Activated T-helper 17 cell treated with anti-CD3 and anti-CD28 coated beads, Interleukin-2, amount 50 U/mL, for 72 hours (primary cell): ENCODE measurements around the gene IZUMO1. TPM values are rescaled to one million over a fixed set of nuclear protein-coding genes. Genes with fewer than 3 reads are reported as not detected.
"Not testable (repeated sequence)": the region's sequence is repeated elsewhere in the genome, so short reads cannot be mapped to it uniquely, and the experiment has no call there.

Experiments used
- ATAC-seq: fragments of 150-1000 bp; cut with Tn5 transposase; replicated peaks from 2 replicates; pipeline ENCODE4 v1.10.0; 2021; ENCODE audit warnings: mild to moderate bottlenecking, moderate library complexity
- H3K27ac Mint-ChIP-seq: one replicate; pipeline ENCODE4 v1.8.0; 2022; ENCODE audit warnings: mixed read lengths
- H3K27me3 Mint-ChIP-seq: one replicate; pipeline ENCODE4 v1.8.0; 2022; ENCODE audit warnings: mixed read lengths
- H3K36me3 Mint-ChIP-seq: one replicate; pipeline ENCODE4 v1.8.0; 2022; ENCODE audit warnings: low read depth, mild to moderate bottlenecking, mixed read lengths
- H3K4me1 Mint-ChIP-seq: one replicate; pipeline ENCODE4 v1.8.0; 2022; ENCODE audit warnings: mixed read lengths
- H3K4me3 Mint-ChIP-seq: one replicate; pipeline ENCODE4 v1.8.0; 2022; ENCODE audit warnings: mild to moderate bottlenecking, mixed read lengths
- H3K9me3 Mint-ChIP-seq: one replicate; pipeline ENCODE4 v1.8.0; 2022; ENCODE audit warnings: mixed read lengths
- total RNA-seq, 2 donors: library from RNA; stranded (reverse); gene quantifications; one replicate each; pipeline ENCODE4 v1.2.3, GENCODE V29; 2022

Gene IZUMO1
- total RNA-seq = not detected

DNA sequence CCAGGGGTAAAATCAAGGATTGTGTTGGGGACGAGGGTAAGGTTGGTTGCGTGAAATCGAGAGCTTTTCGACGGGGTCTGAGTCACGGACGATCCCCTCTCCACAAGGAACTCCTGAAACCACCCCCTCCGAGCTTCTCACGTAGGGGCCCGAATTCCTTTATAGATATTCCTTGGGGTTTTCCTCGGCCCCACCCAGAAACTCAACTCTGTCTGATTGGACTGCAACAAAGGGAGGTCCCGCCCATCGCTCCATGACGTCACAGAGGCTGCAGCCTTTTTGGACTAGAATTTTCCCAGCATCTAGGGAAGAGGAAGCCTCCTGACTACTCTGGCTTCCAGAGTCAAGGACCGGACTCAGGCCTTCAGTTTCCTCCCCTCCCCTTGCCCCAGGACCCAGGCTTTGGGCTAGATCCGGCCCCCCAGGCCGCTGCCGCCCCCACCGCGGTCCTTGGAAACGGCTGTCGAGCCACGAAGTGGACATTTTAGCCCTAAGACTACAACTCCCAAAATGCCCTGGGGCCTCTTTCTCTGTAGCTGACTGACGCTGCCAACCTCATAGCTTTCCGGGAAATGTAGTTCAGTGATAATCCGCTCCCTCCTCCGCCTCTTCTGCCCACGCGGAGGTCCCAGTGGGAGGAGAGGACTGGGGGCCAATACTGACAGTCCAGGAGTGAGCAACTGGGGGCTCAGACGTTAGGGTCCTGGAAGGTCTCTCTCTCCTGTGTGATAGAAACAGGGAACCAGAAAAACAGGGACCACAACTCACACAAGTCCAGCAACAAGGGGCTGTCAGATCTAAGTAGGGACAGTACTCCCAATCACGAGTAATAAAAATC is at the start of gene IZUMO1:
TSS of gene IZUMO1 (minus strand) at position 172 of the 838 bp plus-strand sequence. CDS start 1,050 bp downstream, outside the sequence.
- Mint-ChIP-seq H3K4me1 (peaks cover 6% of the 10 kb centered on the region), H3K36me3 (no peaks in the 10 kb centered on the region), H3K9me3 (no peaks in the 10 kb centered on the region), H3K27ac (peak within 1 kb of the TSS; percentile 50), H3K27me3 (peaks cover 5% of the 10 kb centered on the region), H3K4me3 (peak within 1 kb of the TSS; percentile 57)
- ATAC-seq = peak; percentile 87

DNA sequence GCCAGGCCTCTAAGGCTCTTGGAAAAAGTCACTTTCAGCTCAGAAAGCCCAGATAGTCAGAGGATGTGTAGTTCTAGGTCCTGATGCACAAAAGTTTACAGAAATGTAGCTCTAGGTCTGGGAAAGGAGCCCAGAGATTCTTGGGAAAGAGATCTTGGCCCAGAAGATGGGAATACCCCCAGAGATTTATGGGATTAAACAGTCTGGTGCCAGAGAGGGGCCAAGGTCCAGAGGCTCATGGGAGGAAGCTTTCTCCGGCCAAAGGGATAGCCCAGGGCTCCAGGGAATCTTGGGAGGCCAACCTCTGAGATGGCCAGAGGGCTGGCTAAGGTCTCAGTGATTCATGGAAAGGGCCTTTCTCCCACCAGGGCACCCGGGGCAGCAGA is 49.0 kb upstream of the IZUMO1 start:
- ATAC-seq = no peak
- H3K9me3 Mint-ChIP-seq = no peaks in the 10 kb centered on the region
- peaks cover 9% of the 10 kb centered on the region for H3K4me1 Mint-ChIP-seq
- no peaks in the 10 kb centered on the region for H3K36me3 Mint-ChIP-seq
- peak overlapping the region; percentile 84 for H3K4me3 Mint-ChIP-seq
- no peaks in the 10 kb centered on the region for H3K27me3 Mint-ChIP-seq
- H3K27ac Mint-ChIP-seq = peak overlapping the region; percentile 94

- ATAC-seq = peak; percentile 99
- Mint-ChIP-seq H3K27me3 (no peaks in the 10 kb centered on the region), H3K4me3 (peak overlapping the region; percentile 84), H3K4me1 (peaks cover 6% of the 10 kb centered on the region), H3K36me3 (no peaks in the 10 kb centered on the region), H3K27ac (peak overlapping the region; percentile 94), H3K9me3 (no peaks in the 10 kb centered on the region)
Measured at GRCh38 chr19:48795055-48795684, 48.5 kb upstream of the IZUMO1 start.

DNA sequence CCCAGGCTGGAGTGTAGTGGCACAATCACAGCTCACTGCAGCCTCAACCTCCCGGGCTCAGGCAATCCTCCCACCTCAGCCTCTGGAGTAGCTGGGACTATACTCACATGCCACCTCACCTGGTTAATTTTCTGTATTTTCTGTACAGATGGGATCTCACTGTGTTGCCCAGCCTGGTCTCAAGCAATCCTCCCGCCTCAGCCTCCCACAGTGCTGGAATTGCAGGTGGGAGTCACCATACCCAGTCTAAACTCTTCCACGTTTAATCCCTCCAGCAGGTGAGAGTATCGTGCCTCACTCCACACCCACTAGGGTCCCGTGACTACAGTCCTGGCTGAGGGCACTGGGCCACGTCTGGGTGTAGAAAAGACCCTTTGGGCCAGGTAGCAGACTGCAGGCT is 47.6 kb upstream of the IZUMO1 start:
- Mint-ChIP-seq H3K4me3 (peak overlapping the region; percentile 84), H3K27ac (peak overlapping the region; percentile 94)

GRCh38 chr19:48793271-48793670 is 46.6 kb upstream of the IZUMO1 start:
- Mint-ChIP-seq H3K36me3 (no peaks in the 10 kb centered on the region), H3K9me3 (no peaks in the 10 kb centered on the region), H3K27me3 (no peaks in the 10 kb centered on the region), H3K4me3 (no peak overlapping the region), H3K27ac (no peak overlapping the region), H3K4me1 (peaks cover 4% of the 10 kb centered on the region)
- ATAC-seq = no peak

More for the DNA sequence above, 47.6 kb upstream of the IZUMO1 start:
- Mint-ChIP-seq H3K27me3 (no peaks in the 10 kb centered on the region), H3K36me3 (no peaks in the 10 kb centered on the region), H3K4me1 (peaks cover 4% of the 10 kb centered on the region), H3K9me3 (no peaks in the 10 kb centered on the region)
- ATAC-seq = no peak

DNA sequence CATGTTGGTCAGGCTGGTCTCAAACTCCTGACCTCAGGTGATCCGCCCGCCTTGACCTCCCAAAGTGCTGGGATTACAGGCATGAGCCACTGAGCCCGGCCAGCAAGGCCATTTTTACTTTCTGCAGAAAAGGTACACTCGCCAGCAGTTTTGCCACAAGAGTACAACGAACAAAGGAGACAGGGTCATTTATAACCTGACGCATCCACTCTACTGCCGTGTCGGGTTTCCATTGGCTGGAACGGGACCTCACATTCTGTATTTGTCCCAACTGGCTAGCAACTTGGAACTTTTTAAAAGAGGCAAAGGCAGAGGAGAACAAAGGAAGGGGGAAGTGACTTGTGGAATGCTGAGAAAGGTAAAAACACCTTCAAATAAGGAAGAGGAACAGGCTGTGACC is 40.6 kb upstream of the IZUMO1 start:
- H3K9me3 Mint-ChIP-seq, H3K36me3 Mint-ChIP-seq, H3K27me3 Mint-ChIP-seq, ATAC-seq, H3K27ac Mint-ChIP-seq, H3K4me1 Mint-ChIP-seq, H3K4me3 Mint-ChIP-seq: not testable (repeated sequence)

GRCh38 chr19:48786422-48786821 is 39.7 kb upstream of the IZUMO1 start:
- not testable (repeated sequence) for H3K27ac Mint-ChIP-seq, H3K4me3 Mint-ChIP-seq, ATAC-seq, H3K36me3 Mint-ChIP-seq, H3K4me1 Mint-ChIP-seq, H3K9me3 Mint-ChIP-seq, H3K27me3 Mint-ChIP-seq

GRCh38 chr19:48784527-48784926 is 37.8 kb upstream of the IZUMO1 start:
- Mint-ChIP-seq H3K36me3 (no peaks in the 10 kb centered on the region), H3K9me3 (no peaks in the 10 kb centered on the region)

DNA sequence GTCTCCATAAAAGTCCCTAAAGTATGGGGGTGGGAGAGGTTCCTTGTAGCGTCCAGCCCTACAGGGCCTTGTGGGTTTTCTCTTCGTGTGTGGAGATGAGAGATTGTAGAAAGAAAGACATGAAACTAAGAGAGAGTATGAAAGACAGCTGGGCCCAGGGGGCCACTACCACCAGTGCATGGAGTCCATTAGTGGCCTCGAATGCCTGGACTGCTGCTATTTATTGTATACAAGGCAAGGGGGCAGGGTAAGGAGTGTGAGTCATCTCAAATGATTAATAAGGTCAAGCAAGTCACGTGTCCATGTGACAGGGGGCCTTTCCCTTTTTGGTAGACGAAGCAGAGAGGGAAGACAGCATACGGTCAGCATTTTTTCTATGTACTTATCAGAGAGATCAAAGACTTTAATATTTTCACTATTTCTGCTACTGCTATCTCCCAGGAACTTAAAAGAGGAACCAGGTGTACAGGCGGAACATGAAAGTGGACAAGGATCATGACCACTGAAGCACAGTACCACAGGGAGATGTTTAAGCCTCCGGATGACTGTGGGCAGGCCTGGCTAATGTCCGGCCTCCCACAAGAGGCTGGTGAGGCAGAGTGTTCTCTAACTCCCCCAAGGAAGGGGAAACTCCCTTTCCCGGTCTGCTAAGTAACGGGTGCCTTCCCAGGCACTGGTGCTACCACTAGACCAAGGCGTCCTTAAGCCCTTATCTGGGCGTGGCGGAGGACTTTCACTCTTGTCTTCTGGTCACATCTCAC is 34.1 kb upstream of the IZUMO1 start:
- no peak for ATAC-seq
- Mint-ChIP-seq H3K4me1 (no peaks in the 10 kb centered on the region), H3K27ac (no peak overlapping the region), H3K36me3 (no peaks in the 10 kb centered on the region), H3K27me3 (peaks cover 6% of the 10 kb centered on the region), H3K4me3 (no peak overlapping the region), H3K9me3 (no peaks in the 10 kb centered on the region)

More at GRCh38 chr19:48784527-48784926, 37.8 kb upstream of the IZUMO1 start:
- ATAC-seq = no peak
- Mint-ChIP-seq H3K27ac (no peak overlapping the region), H3K4me3 (no peak overlapping the region), H3K4me1 (no peaks in the 10 kb centered on the region), H3K27me3 (peaks cover 6% of the 10 kb centered on the region)

DNA sequence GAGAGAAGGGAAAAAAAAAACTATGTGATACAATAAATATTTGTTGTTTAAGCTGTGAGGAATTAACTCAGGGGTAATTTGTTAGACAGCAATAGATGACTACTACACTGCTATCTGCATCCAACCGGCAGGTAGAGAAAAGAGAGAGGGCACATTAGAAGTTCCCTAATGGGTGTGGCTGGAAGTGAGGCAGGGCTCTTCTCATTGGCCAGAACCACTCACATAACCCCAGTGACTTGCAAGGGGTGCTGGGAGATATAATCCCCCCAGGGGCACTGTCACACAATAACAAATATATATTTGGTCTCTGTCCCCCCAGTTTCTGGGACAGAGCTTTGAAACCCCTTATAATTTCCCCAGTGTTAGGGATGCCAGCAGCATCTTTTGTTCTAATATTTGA is 32.9 kb upstream of the IZUMO1 start:
- Mint-ChIP-seq H3K27ac (no peak overlapping the region), H3K27me3 (peaks cover 3% of the 10 kb centered on the region), H3K4me3 (no peak overlapping the region), H3K9me3 (no peaks in the 10 kb centered on the region), H3K36me3 (no peaks in the 10 kb centered on the region), H3K4me1 (no peaks in the 10 kb centered on the region)
- ATAC-seq = no peak

DNA sequence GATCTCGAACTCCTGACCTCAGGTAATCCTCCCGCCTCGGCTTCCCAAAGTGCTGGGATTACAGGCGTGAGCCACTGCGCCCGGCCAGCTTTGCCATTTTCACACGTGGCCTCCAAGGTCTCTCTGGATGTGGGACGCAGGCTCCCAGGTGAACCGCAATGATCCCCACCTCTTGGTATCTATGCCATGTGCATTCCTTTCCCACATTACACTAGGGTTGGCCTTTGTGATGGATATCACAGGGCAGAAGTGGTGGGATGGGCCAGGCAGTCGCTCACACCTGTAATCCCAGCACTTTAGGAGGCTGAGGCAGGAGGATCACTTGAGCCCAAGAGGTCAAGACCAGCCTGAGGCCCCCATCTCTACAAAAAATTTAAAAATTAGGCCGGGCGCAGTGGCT is 31.0 kb upstream of the IZUMO1 start:
- H3K9me3 Mint-ChIP-seq = no peaks in the 10 kb centered on the region
- ATAC-seq = no peak
- H3K4me1 Mint-ChIP-seq = no peaks in the 10 kb centered on the region
- H3K27me3 Mint-ChIP-seq = peaks cover 3% of the 10 kb centered on the region
- no peaks in the 10 kb centered on the region for H3K36me3 Mint-ChIP-seq
- H3K4me3 Mint-ChIP-seq = no peak overlapping the region
- no peak overlapping the region for H3K27ac Mint-ChIP-seq

DNA sequence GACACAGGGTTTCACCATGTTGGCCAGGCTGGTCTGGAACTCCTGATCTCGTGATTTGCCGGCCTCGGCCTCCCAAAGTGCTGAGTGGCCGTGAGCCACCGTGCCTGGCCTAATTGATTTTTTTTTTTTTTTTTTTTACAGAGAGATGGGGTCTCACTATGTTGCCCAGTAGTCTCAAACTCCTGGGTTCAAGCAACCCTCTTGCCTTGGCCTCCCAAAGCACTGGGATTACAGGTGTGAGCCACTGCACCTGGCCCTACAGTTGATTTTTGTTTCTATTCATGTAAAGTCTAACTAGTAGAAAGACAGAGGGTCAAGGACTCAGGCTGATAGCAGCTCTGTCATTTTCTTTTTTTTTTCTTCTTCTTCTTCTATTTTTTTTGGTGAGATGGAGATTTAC is 30.4 kb upstream of the IZUMO1 start:
- no peak overlapping the region for H3K4me3 Mint-ChIP-seq
- no peak for ATAC-seq
- H3K27me3 Mint-ChIP-seq = peaks cover 3% of the 10 kb centered on the region
- H3K9me3 Mint-ChIP-seq = no peaks in the 10 kb centered on the region
- H3K36me3 Mint-ChIP-seq = no peaks in the 10 kb centered on the region
- no peaks in the 10 kb centered on the region for H3K4me1 Mint-ChIP-seq
- no peak overlapping the region for H3K27ac Mint-ChIP-seq

- H3K36me3 Mint-ChIP-seq = no peaks in the 10 kb centered on the region
- H3K9me3 Mint-ChIP-seq = no peaks in the 10 kb centered on the region
- H3K4me3 Mint-ChIP-seq = no peak overlapping the region
- H3K4me1 Mint-ChIP-seq = no peaks in the 10 kb centered on the region
- H3K27me3 Mint-ChIP-seq = peaks cover 10% of the 10 kb centered on the region
- H3K27ac Mint-ChIP-seq = no peak overlapping the region
- no peak for ATAC-seq
Measured at GRCh38 chr19:48772503-48772953, 25.8 kb upstream of the IZUMO1 start.

DNA sequence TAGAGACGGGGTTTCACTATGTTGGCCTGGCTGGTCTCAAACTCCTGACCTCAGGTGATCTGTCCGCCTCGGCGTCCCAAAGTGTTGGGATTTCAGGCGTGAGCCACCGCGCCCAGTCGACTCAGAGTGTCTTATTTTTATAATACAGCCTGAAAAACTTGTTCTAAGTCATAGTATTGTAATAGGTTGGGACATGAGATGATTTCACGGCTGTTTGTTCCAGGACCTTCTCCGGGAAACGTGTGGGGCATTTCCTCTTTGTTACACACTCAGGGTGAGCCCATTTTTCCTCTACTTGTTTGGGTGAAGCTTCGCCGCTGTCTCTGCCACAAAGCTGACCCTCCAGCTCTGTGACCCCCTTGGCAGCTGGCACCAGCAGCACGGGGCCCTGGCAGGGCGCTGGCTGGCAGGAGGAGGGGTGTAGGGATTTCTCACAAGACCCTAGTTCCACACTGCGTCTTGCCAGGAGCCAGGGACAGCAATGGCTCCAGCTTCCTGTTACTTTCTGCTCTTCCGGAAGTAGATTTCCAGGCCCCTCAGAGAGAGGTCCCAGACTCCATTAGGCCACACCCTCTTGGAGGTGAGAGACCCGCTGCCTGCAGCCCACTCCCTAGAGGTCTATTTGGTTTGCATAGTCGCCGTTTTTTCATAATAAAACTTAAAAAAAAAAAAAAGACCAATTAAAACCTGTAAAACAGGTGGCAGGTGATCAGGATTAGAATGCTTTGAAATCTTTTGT is 24.2 kb upstream of the IZUMO1 start:
- Mint-ChIP-seq H3K9me3 (no peaks in the 10 kb centered on the region), H3K36me3 (no peaks in the 10 kb centered on the region), H3K4me3 (no peak overlapping the region)

More for the DNA sequence above, 24.2 kb upstream of the IZUMO1 start:
- Mint-ChIP-seq H3K4me1 (no peaks in the 10 kb centered on the region), H3K27ac (no peak overlapping the region), H3K27me3 (peaks cover 11% of the 10 kb centered on the region)
- ATAC-seq = no peak
